KMS-11 (cell line): ENCODE results near the gene PPIF.

Experiments
- H2AFZ ChIP-seq: fragments of 200-600 bp; sonication (generic); 2 replicates; pipeline ENCODE4 v1.6.1; 2016; ENCODE audit warnings: antibody characterized with exemption, mixed run types, low read depth
- H3K27ac ChIP-seq: fragments of 200-600 bp; sonication (generic); 2 replicates; pipeline ENCODE4 v1.6.1; 2016; ENCODE audit warnings: mild to moderate bottlenecking, mixed run types
- H3K27me3 ChIP-seq: fragments of 200-600 bp; sonication (generic); 2 replicates; pipeline ENCODE4 v1.6.1; 2017; ENCODE audit warnings: mild to moderate bottlenecking, low read depth, mixed run types, moderate library complexity; ENCODE audit not compliant: insufficient read depth
- H3K36me3 ChIP-seq: fragments of 200-600 bp; sonication (generic); 2 replicates; pipeline ENCODE4 v1.6.1; 2017; ENCODE audit warnings: mild to moderate bottlenecking, mixed run types; ENCODE audit not compliant: insufficient read depth
- H3K4me1 ChIP-seq: fragments of 200-600 bp; sonication (generic); 2 replicates; pipeline ENCODE4 v1.6.1; 2016; ENCODE audit warnings: mild to moderate bottlenecking, low read depth, mixed run types; ENCODE audit not compliant: poor library complexity, severe bottlenecking
- H3K4me2 ChIP-seq: fragments of 200-600 bp; sonication (generic); 2 replicates; pipeline ENCODE4 v1.7.0; 2016; ENCODE audit warnings: mild to moderate bottlenecking, mixed run types
- H3K4me3 ChIP-seq: fragments of 200-600 bp; sonication (generic); IDR thresholded peaks from 2 replicates; pipeline ENCODE4 v1.6.1; 2017; ENCODE audit warnings: low read depth, low read length, mixed read lengths; ENCODE audit not compliant: insufficient read depth
- H3K79me2 ChIP-seq: fragments of 200-600 bp; sonication (generic); 2 replicates; pipeline ENCODE4 v1.6.1; 2016; ENCODE audit warnings: low read depth, mixed run types; ENCODE audit not compliant: insufficient read depth
- H3K9ac ChIP-seq: fragments of 200-600 bp; sonication (generic); 2 replicates; pipeline ENCODE4 v1.6.1; 2016; ENCODE audit warnings: mild to moderate bottlenecking, mixed run types
- H4K20me1 ChIP-seq: fragments of 200-600 bp; sonication (generic); 2 replicates; pipeline ENCODE4 v1.6.1; 2016; ENCODE audit warnings: mild to moderate bottlenecking, mixed run types; ENCODE audit not compliant: insufficient read depth
- TF ChIP-seq, protein P1 (sequence below): fragments of 200-600 bp; sonication (generic); conservative IDR thresholded peaks from 2 replicates; pipeline ENCODE4 v1.6.1; 2017; ENCODE audit warnings: low read depth, mild to moderate bottlenecking, antibody characterized with exemption, low read length, moderate library complexity, mixed read lengths

Gene PPIF

DNA sequence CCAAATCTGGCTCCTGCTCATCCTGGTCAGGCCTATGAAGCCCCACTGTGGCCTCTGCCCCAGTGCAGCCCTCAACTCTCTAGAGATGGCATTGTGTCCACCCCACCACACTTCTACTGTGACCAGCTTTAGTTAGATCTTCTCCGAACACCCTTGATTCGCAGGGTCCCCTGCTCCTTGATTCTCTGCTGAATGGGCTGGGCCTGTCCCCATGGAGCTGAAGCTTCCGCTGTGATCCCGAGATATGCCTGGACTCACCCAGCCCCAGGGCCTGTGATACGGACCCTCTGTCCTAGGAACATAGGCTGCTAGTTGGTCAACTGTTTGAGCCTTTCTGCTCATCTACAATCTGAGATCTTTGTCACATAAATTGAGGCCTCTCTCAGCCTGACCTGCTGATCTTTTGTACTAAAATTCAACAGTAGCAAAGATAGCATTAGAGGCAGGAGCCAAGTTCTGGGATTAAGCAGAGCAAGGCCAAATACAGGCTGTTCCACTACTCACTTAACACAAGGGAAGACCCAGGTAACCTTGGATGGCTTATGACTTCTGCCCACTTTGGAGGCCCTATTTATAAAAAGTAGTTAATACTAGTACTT, 6.5 kb upstream of the PPIF start:
- H4K20me1 ChIP-seq, result no peaks in the 10 kb centered on the region
- no peak overlapping the region for H3K4me2 ChIP-seq
- peaks cover 5% of the 10 kb centered on the region for H3K4me1 ChIP-seq
- no peaks in the 10 kb centered on the region for H3K79me2 ChIP-seq
- H3K36me3 ChIP-seq, result no peaks in the 10 kb centered on the region
- no peak overlapping the region for H3K27ac ChIP-seq
- no peak overlapping the region for H3K9ac ChIP-seq
- TF ChIP-seq, protein P1, sequence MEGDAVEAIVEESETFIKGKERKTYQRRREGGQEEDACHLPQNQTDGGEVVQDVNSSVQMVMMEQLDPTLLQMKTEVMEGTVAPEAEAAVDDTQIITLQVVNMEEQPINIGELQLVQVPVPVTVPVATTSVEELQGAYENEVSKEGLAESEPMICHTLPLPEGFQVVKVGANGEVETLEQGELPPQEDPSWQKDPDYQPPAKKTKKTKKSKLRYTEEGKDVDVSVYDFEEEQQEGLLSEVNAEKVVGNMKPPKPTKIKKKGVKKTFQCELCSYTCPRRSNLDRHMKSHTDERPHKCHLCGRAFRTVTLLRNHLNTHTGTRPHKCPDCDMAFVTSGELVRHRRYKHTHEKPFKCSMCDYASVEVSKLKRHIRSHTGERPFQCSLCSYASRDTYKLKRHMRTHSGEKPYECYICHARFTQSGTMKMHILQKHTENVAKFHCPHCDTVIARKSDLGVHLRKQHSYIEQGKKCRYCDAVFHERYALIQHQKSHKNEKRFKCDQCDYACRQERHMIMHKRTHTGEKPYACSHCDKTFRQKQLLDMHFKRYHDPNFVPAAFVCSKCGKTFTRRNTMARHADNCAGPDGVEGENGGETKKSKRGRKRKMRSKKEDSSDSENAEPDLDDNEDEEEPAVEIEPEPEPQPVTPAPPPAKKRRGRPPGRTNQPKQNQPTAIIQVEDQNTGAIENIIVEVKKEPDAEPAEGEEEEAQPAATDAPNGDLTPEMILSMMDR, result no peak
- H3K4me3 ChIP-seq, result no peak overlapping the region
- H3K27me3 ChIP-seq, result no peaks in the 10 kb centered on the region
- no peak overlapping the region for H2AFZ ChIP-seq

DNA sequence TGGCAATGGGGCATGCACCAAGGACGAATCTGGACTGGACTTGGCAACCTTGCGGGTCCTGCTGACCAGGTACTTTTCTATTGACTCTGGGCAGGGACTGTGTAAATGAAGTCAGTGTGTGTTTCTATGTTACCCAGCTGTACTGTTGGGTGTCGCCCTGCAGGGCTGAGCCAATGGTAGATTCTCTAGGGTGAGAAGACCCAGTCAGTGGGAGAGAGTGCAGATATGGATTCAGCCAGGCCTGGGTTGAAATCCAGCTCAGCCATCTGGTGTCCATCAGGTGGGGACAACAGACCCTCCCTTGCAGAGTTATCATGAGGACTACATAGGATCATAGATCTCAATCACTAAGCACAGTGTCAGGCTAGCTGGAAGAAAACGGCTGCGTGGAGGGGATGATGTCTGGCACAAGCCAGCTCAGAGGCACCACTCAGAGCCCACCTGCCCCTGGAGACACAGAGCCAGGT, 4.9 kb upstream of the PPIF start:
- H3K4me1 ChIP-seq, result peaks cover 19% of the 10 kb centered on the region
- H4K20me1 ChIP-seq, result no peaks in the 10 kb centered on the region
- no peaks in the 10 kb centered on the region; the same call in 1 of the 2 replicates for H3K79me2 ChIP-seq
- no peak overlapping the region for H3K27ac ChIP-seq
- no peak overlapping the region for H3K4me3 ChIP-seq
- H3K4me2 ChIP-seq, result no peak overlapping the region
- no peak overlapping the region for H2AFZ ChIP-seq
- TF ChIP-seq, protein P1, result no peak
- no peak overlapping the region for H3K9ac ChIP-seq
- no peaks in the 10 kb centered on the region for H3K36me3 ChIP-seq
- no peaks in the 10 kb centered on the region for H3K27me3 ChIP-seq

DNA sequence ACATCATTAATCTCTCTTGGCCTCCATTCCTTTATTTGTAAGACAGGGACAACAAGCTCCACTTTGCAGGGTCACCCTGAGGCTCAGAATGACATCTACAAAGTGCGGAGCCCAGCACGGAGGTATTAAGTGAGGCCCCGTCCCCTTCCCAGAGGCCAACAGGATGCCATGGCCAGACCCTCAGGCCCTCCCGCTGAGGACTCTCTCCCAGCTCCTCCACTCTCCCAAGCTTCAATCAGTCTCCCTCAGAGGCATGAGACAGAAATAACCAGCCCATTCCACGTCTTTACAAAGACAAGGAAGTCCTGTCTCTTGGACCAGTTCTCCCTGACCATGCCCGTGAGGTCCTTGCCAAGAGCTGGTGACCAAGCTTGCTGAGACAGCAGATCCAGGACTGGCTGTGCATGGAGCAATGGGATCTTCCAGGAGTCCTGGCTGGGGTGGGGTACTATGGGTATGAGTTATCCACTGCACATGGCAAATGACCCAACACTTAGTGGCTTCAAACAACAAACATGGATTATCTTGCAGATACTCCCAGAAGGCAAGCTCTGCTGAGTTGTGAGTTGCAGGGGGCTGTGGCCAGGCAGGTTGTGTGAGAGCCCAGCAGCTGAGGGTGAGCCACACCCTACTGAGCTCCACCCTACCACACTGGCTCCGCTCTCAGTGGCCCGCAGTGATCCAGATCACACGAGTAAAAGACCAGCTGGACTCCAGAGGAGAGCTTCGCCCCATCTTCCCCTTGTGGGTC, 4.3 kb upstream of the PPIF start:
- Histone ChIP-seq H3K4me2 (no peak overlapping the region), H3K27ac (no peak overlapping the region), H4K20me1 (no peaks in the 10 kb centered on the region)

DNA sequence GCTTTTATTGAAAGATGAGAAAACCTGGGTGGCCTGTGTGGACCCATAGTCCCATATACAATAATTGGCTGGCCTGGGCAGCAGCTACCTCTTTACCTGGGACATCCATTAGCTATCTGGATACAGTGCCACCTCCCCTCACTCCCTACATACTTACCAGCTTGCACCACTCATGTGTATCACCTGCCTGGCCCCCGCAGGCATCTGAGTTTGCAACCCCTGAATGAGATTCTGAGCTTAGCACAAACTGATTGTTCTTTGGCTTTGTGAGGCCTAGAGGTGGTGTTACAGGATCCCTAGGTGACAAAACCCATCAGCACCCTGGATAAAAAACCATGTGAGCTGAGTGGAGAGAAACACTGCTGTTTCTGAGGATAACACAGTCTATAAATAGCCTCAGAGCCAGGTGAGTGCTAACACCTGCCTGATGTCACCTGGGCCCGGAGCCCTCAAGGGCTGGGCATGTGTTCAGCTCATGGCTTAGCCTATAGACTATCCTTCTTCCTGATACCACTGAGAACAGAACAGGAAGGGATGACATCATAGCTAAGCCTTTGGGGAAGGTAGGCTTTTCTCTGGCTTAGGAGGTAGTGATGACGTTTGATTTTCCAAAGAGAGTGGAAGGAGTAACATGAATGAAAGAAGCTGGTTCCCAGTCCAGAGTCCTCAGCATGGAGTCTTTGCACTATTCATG, 2.6 kb upstream of the PPIF start:
- Histone ChIP-seq H3K27ac (no peak overlapping the region), H3K79me2 (peaks cover 23% of the 10 kb centered on the region), H3K4me1 (peaks cover 31% of the 10 kb centered on the region), H2AFZ (no peak overlapping the region), H3K27me3 (no peaks in the 10 kb centered on the region), H4K20me1 (peaks cover 14% of the 10 kb centered on the region), H3K36me3 (peaks cover 14% of the 10 kb centered on the region; the same call in 1 of the 2 replicates), H3K9ac (no peak overlapping the region), H3K4me3 (no peak overlapping the region), H3K4me2 (no peak overlapping the region)
- TF ChIP-seq, protein P1, result no peak

More for the DNA sequence above, 4.3 kb upstream of the PPIF start:
- no peak overlapping the region for H2AFZ ChIP-seq
- peaks cover 19% of the 10 kb centered on the region for H3K4me1 ChIP-seq
- H3K9ac ChIP-seq, result no peak overlapping the region
- TF ChIP-seq, protein P1, result no peak
- no peaks in the 10 kb centered on the region for H3K36me3 ChIP-seq
- no peaks in the 10 kb centered on the region for H3K27me3 ChIP-seq
- no peak overlapping the region for H3K4me3 ChIP-seq
- H3K79me2 ChIP-seq, result peaks cover 7% of the 10 kb centered on the region
